ENCODE measurements around the gene BANK1. TPM values are rescaled to one million over a fixed set of nuclear protein-coding genes. Genes with fewer than 3 reads are reported as not detected.

The BANK1 gene
- total RNA-seq, 1 donor from 2014 or later, result 336 TPM

- Mint-ChIP-seq H3K27ac (peak overlapping the region; percentile 85), H3K9me3 (peaks cover 2% of the 10 kb centered on the region), H3K4me1 (peaks cover 90% of the 10 kb centered on the region), H3K36me3 (ENCODE audit: low read depth) (peaks cover 70% of the 10 kb centered on the region), H3K27me3 (no peaks in the 10 kb centered on the region), H3K4me3 (peak overlapping the region; percentile 36)
- peak; percentile 53 for ATAC-seq (ENCODE audit: low read depth)
- DNase-seq, result no peak
- ChIA-PET CTCF (interaction anchor here (1.2 kb wide), 1 partner anchor 65 kb away, joined by 5 read pairs; the partner anchor contains the start of gene BANK1), POLR2A (interaction anchor here (0.8 to 2.3 kb wide), 6 partner anchors 47 to 509 kb away, joined by 3 to 10 read pairs (median 4); partner anchors contain the start of genes BANK1 and PPP3CA)
- TF ChIP-seq CTCF (IDR thresholded peaks at IDR 0.05), result no peak
- intact Hi-C loops (cut with micrococcal nuclease), result loop anchor here (2.0 kb wide), 1 partner anchor 13 kb away; no protein-coding TSS in a partner anchor
Measured at GRCh38 chr4:101856149-101856548, 65.6 kb downstream of the BANK1 start.

GRCh38 chr4:101857176-101857575, 66.6 kb downstream of the BANK1 start:
- Mint-ChIP-seq H3K4me3 (no peak overlapping the region), H3K27ac (peak overlapping the region; percentile 85), H3K9me3 (peaks cover 2% of the 10 kb centered on the region), H3K4me1 (peaks cover 91% of the 10 kb centered on the region), H3K27me3 (no peaks in the 10 kb centered on the region), H3K36me3 (ENCODE audit: low read depth) (peaks cover 79% of the 10 kb centered on the region)
- DNase-seq (no peak), ATAC-seq (ENCODE audit: low read depth) (no peak)
- no peak for TF ChIP-seq CTCF (IDR thresholded peaks at IDR 0.05)
- intact Hi-C loops (cut with micrococcal nuclease), result loop anchor here (2.0 kb wide), 1 partner anchor 14 kb away; no protein-coding TSS in a partner anchor
- CTCF ChIA-PET, result interaction anchor here (1.2 kb wide), 1 partner anchor 66 kb away, joined by 5 read pairs; the partner anchor contains the start of gene BANK1
- POLR2A ChIA-PET, result interaction anchor here (0.5 to 2.3 kb wide), 6 partner anchors 48 to 510 kb away, joined by 3 to 10 read pairs (median 4); partner anchors contain the start of genes BANK1 and PPP3CA

GRCh38 chr4:101858641-101859040, 68.1 kb downstream of the BANK1 start:
- peaks cover 89% of the 10 kb centered on the region for H3K4me1 Mint-ChIP-seq
- H3K27ac Mint-ChIP-seq, result peak overlapping the region; percentile 85
- CTCF ChIA-PET, result interaction anchor here (1.8 kb wide), 1 partner anchor 45 kb away, joined by 7 read pairs; no protein-coding TSS in a partner anchor

GRCh38 chr4:101862595-101862994, 72.1 kb downstream of the BANK1 start:
- Mint-ChIP-seq H3K4me1 (peaks cover 75% of the 10 kb centered on the region), H3K27ac (peak overlapping the region; percentile 87), H3K9me3 (peaks cover 10% of the 10 kb centered on the region), H3K36me3 (ENCODE audit: low read depth) (peaks cover 85% of the 10 kb centered on the region), H3K27me3 (no peaks in the 10 kb centered on the region), H3K4me3 (peak overlapping the region; percentile 66)
- intact Hi-C loops (cut with micrococcal nuclease), result loop anchor here (1.0 to 2.0 kb wide), 3 partner anchors 8 to 72 kb away; partner anchors contain the start of gene BANK1
- CTCF ChIA-PET, result no interaction called here
- POLR2A ChIA-PET, result interaction anchor here (0.7 to 1.5 kb wide), 6 partner anchors 11 to 515 kb away, joined by 3 to 4 read pairs (median 4); partner anchors contain the start of gene PPP3CA
- TF ChIP-seq CTCF (IDR thresholded peaks at IDR 0.05), result no peak
- DNase-seq (no peak), ATAC-seq (ENCODE audit: low read depth) (peak; percentile 71)

More at GRCh38 chr4:101858641-101859040, 68.1 kb downstream of the BANK1 start:
- Mint-ChIP-seq H3K27me3 (no peaks in the 10 kb centered on the region), H3K36me3 (ENCODE audit: low read depth) (peaks cover 81% of the 10 kb centered on the region), H3K4me3 (no peak overlapping the region), H3K9me3 (peaks cover 2% of the 10 kb centered on the region)
- intact Hi-C loops (cut with micrococcal nuclease), result no loop called here
- ATAC-seq (ENCODE audit: low read depth) (no peak), DNase-seq (no peak)
- POLR2A ChIA-PET, result interaction anchor here (0.9 to 1.4 kb wide), 7 partner anchors 8 to 66 kb away, joined by 3 to 7 read pairs (median 3); no protein-coding TSS in a partner anchor
- no peak for TF ChIP-seq CTCF (IDR thresholded peaks at IDR 0.05)

GRCh38 chr4:101864660-101865059, 74.1 kb downstream of the BANK1 start:
- peaks cover 13% of the 10 kb centered on the region for H3K9me3 Mint-ChIP-seq
- no peak for TF ChIP-seq CTCF (IDR thresholded peaks at IDR 0.05)
- H3K27me3 Mint-ChIP-seq, result no peaks in the 10 kb centered on the region
- ATAC-seq (ENCODE audit: low read depth) (no peak), DNase-seq (no peak)
- H3K27ac Mint-ChIP-seq, result peak overlapping the region; percentile 66
- ChIA-PET POLR2A (interaction anchor here (1.4 kb wide), 1 partner anchor 58 kb away, joined by 4 read pairs; no protein-coding TSS in a partner anchor), CTCF (no interaction called here)
- H3K4me1 Mint-ChIP-seq, result peaks cover 69% of the 10 kb centered on the region
- intact Hi-C loops (cut with micrococcal nuclease), result no loop called here
- H3K4me3 Mint-ChIP-seq, result no peak overlapping the region
- H3K36me3 Mint-ChIP-seq (ENCODE audit: low read depth), result peaks cover 83% of the 10 kb centered on the region

Measured in activated B cell treated with CpG ODN at 0.5 μM for 24 hours (primary cell).